ENCODE results near the gene SUPT7L.

- TF ChIP-seq CTCF (tag by site-specific recombination; IDR thresholded peaks at IDR 0.05) (no peak; the same call in 1 of the 2 replicates), BCL11A (tag by site-specific recombination; IDR thresholded peaks at IDR 0.05; ENCODE audit: low read depth) (no peak), ZNF24 (tag by site-specific recombination; IDR thresholded peaks at IDR 0.05) (0 out of 2 replicates have a peak, but pooled peaks have one; percentile 42), SETDB1 (IDR thresholded peaks at IDR 0.05; ENCODE audit: insufficient read length, low read length) (no peak)
Measured at GRCh38 chr2:27628767-27629709, 34.4 kb downstream of the SUPT7L start, which contains the start of the genes CCDC121 and GPN1.

Data from HEK293 (cell line).